Measurements from ENCODE around the gene RNU6-7. TPM values are rescaled to one million over a fixed set of nuclear protein-coding genes. Genes with fewer than 3 reads are reported as not detected.

Gene RNU6-7
- total RNA-seq, 2 donors from 2014 or later, result not detected

DNA sequence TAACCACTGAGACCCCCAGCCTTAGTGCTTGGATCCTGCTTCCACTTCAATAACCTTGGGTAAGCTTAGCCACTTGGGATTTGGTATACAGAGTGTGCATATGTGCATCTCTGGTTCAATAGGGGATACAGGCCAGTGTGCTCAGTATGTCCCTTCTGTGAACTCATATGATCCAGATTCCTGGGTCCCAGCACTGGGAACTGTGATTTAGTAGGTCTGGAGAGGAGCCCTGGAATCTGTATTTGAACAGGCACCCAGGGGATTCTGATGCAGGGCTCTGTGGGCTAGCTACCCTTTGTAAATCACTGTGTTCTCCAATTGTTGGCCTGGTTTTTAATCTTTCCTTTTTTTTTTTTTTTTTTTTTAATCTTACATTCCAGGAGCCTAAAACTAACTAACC, 11.0 kb downstream of the RNU6-7 start:
- H3K27ac Mint-ChIP-seq, result no peak overlapping the region
- H3K27me3 Mint-ChIP-seq, result no peaks in the 10 kb centered on the region
- H3K4me3 Mint-ChIP-seq, result no peak overlapping the region
- peaks cover 3% of the 10 kb centered on the region for H3K4me1 Mint-ChIP-seq
- H3K9me3 ChIP-seq (ENCODE audit: control insufficient read depth, low read length, poor library complexity, severe bottlenecking), result no peaks in the 10 kb centered on the region
- no peaks in the 10 kb centered on the region for H3K36me3 Mint-ChIP-seq (ENCODE audit: low read depth)
- ATAC-seq (no peak), DNase-seq (no peak)

DNA sequence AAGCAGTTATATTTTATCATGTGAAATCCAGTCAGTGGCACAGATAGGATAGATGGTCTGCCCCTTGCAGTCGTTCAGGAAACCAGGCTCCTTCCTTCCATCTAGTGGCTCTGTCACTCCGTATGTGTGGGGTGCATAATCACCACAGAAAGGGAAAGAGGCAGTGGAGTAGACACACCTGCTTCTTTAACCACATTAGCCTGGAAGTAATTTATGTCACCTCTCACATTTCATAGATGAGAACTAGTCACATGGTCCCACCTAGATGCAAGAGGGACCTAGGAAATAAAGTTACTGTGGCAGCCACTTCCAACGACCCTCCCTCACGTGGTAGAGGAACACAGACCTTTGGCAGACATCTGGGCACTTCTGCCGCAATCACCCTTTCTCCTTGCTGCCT, 15.5 kb downstream of the RNU6-7 start:
- H3K9me3 ChIP-seq (ENCODE audit: control insufficient read depth, low read length, poor library complexity, severe bottlenecking), result no peaks in the 10 kb centered on the region
- no peak overlapping the region for H3K27ac Mint-ChIP-seq
- DNase-seq (no peak), ATAC-seq (no peak)
- peaks cover 28% of the 10 kb centered on the region for H3K27me3 Mint-ChIP-seq
- H3K36me3 Mint-ChIP-seq (ENCODE audit: low read depth), result no peaks in the 10 kb centered on the region
- peaks cover 4% of the 10 kb centered on the region for H3K4me1 Mint-ChIP-seq
- H3K4me3 Mint-ChIP-seq, result no peak overlapping the region

DNA sequence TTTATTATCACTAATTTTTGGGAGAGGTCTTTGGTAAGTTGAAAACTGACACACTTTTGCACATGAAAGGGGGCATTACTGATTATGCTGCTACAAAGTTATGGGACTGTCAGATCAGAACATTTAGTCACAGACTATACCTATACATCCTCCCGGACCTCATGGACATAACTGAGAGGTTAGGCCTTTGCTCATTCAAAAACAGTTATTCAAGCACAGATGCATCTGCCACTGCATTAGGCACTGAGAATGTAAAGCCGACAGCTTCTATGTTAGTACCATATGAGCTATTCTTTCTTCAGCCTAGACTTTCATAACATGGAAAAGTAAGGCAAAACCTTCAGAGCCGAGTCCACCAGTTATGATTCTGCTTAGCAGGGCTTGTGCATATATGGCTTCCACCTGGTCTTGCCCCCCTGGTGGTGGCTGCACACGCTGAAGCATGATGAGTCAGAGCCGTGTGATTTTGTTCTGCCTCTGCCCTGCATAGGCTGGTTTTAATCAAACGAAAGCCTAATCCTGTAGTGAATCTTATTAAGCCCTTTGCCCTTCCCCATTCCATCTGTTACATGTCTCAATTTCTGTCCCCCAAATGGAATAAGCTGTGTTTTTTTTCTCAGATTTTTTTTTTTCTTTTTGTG, 23.0 kb downstream of the RNU6-7 start:
- ATAC-seq (peak; percentile 61), DNase-seq (no peak)
- Mint-ChIP-seq H3K36me3 (ENCODE audit: low read depth) (peaks cover 6% of the 10 kb centered on the region), H3K4me1 (peaks cover 2% of the 10 kb centered on the region), H3K4me3 (no peak overlapping the region), H3K27me3 (peaks cover 20% of the 10 kb centered on the region), H3K27ac (no peak overlapping the region)
- no peaks in the 10 kb centered on the region for H3K9me3 ChIP-seq (ENCODE audit: control insufficient read depth, low read length, poor library complexity, severe bottlenecking)

DNA sequence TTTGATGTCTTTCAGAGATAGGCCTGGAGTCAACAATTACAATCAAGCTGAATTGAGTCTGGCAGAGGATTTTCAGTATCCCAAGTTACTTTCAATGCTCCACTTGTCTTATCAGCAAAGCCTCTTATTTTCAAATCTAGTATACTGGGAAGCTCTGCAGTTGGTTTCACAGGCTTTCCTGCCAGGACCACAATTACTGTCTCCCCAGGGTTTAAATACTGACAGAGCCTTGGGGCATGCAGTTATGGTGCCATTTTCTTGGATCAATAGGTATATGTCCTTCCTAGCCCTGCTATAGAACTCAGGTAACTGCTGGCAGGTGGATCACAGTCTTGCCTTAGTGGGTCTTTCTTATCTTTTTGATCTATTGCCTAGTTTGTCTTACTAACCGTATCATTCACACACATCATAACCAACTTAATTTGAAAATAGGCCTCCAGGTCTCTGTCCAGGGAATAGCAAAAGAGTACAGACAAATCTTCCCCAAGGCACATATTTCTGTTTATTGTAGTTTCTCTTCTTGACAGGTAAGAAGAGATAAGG, 23.6 kb downstream of the RNU6-7 start:
- ATAC-seq (no peak), DNase-seq (no peak)
- Mint-ChIP-seq H3K27me3 (peaks cover 20% of the 10 kb centered on the region), H3K27ac (no peak overlapping the region), H3K4me3 (no peak overlapping the region), H3K4me1 (peaks cover 2% of the 10 kb centered on the region), H3K36me3 (ENCODE audit: low read depth) (peaks cover 6% of the 10 kb centered on the region)
- no peaks in the 10 kb centered on the region for H3K9me3 ChIP-seq (ENCODE audit: control insufficient read depth, low read length, poor library complexity, severe bottlenecking)

DNA sequence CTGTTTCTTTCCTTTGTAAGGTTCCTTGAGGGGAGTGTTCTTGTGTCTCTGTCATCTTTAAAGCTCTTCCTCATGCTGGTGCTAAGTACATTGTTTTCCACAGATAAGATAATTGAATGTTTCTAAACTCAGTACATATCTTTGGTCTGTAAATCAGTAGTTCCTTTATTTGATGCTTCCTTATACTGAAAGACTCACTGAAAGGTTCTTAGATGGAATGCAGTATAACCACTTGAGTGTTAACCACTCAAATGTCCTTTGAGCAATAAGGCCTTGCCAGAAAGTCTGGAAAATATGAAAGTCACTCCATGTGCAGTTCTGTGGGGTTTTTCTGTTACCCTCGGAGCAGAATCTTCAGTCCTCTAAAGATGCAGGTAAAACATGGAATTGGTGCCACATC, 24.2 kb downstream of the RNU6-7 start:
- no peaks in the 10 kb centered on the region for H3K9me3 ChIP-seq (ENCODE audit: control insufficient read depth, low read length, poor library complexity, severe bottlenecking)
- ATAC-seq (no peak), DNase-seq (no peak)
- H3K4me3 Mint-ChIP-seq, result no peak overlapping the region
- peaks cover 20% of the 10 kb centered on the region for H3K27me3 Mint-ChIP-seq
- H3K36me3 Mint-ChIP-seq (ENCODE audit: low read depth), result peaks cover 6% of the 10 kb centered on the region
- H3K27ac Mint-ChIP-seq, result no peak overlapping the region
- peaks cover 2% of the 10 kb centered on the region for H3K4me1 Mint-ChIP-seq

DNA sequence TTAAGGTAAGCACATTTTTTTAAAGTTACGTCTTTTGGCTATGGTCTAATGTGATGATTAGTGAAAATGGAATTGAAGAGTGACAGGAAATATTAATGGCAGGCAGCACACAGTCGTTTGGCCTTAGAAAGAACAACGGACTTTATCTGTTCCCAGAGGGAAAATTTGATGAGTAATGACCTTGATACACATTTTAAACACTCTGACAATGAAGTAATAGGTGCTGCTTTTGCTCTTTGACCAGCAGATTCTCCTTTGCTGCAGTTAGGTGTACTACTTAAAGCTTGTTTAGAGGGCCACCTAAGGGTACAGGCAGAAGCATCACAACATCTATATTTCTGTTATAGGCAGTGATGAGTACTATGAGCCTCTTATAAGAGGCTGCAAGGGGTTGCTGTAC, 28.3 kb downstream of the RNU6-7 start:
- no peaks in the 10 kb centered on the region for H3K9me3 ChIP-seq (ENCODE audit: control insufficient read depth, low read length, poor library complexity, severe bottlenecking)
- Mint-ChIP-seq H3K27ac (no peak overlapping the region), H3K27me3 (peaks cover 8% of the 10 kb centered on the region), H3K36me3 (ENCODE audit: low read depth) (peaks cover 4% of the 10 kb centered on the region), H3K4me1 (peaks cover 16% of the 10 kb centered on the region), H3K4me3 (no peak overlapping the region)
- DNase-seq, result no peak
- ATAC-seq, result no peak

DNA sequence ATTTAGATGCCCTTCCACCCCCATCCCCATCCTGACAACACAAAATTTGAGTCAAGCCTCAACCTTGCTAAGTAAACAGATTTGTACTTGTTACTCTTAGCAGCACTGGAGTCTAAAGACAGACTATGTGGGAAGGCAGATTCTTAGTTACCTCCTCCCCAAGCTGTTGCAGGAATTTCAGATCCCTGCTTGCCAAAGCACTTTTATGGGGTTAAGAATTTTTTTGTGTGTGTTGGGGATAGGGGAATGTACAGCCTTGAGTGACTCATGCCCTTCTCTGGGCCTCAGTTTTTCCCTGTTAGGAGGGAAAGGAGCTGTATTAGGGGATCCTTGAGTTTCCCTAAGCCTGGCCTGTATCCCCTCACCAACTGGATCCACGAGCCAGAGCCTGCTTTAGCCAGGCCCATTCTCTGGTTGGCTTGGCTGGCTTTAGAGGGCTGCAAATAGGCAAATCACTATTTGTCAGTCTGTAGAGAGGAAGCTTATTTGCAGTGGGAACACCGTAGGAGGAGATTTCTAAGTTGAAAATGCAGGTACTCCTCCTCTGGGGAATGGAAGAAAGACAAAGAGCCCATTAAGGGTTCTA, 28.9 kb downstream of the RNU6-7 start:
- no peak for DNase-seq
- H3K27me3 Mint-ChIP-seq, result peaks cover 5% of the 10 kb centered on the region

DNA sequence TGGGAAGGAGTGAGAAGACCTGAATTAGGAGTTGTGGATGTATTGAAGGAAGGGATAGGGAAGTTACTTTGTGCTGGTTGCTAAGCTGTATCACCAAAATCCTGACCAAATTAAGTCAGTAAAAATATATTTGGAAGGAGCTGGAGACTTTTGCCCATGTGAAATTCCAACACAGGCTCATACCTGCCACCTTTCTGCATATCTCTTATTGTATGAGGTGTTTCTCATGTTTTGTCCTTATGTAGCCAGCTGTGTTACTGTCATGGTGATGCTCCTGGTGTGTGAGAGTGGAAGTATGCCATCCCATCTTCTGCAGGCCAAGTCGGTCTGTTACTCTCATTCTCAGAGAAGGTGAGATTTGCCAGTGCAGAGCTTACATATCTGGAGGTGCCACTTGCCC, 30.6 kb downstream of the RNU6-7 start:
- Mint-ChIP-seq H3K36me3 (ENCODE audit: low read depth) (peaks cover 4% of the 10 kb centered on the region), H3K27ac (no peak overlapping the region), H3K27me3 (no peaks in the 10 kb centered on the region), H3K4me3 (no peak overlapping the region), H3K4me1 (peaks cover 14% of the 10 kb centered on the region)
- H3K9me3 ChIP-seq (ENCODE audit: control insufficient read depth, low read length, poor library complexity, severe bottlenecking), result no peaks in the 10 kb centered on the region
- ATAC-seq, result no peak
- no peak for DNase-seq

More for the DNA sequence above, 28.9 kb downstream of the RNU6-7 start:
- H3K4me1 Mint-ChIP-seq, result peaks cover 16% of the 10 kb centered on the region
- no peaks in the 10 kb centered on the region for H3K9me3 ChIP-seq (ENCODE audit: control insufficient read depth, low read length, poor library complexity, severe bottlenecking)
- peaks cover 4% of the 10 kb centered on the region for H3K36me3 Mint-ChIP-seq (ENCODE audit: low read depth)
- no peak for ATAC-seq
- no peak overlapping the region for H3K4me3 Mint-ChIP-seq
- H3K27ac Mint-ChIP-seq, result no peak overlapping the region

DNA sequence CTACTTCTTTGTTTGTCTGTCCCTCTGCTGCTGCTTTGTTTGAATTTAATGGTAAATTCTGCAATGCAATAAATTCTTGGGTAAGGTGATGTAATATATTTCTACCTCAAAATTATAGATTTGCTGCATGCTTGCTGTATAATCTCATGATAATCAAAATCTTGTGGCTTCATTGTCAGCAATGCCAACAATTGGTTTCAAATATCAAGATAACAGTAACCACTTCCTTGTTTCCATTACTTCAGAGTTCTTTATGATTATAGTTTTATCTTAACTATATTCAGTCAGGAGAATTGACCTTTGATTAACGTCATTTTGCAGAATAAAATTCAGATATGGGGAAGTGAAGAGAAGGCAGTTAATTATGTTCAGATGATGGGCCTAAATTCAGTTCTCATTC, 31.4 kb downstream of the RNU6-7 start:
- Mint-ChIP-seq H3K27ac (no peak overlapping the region), H3K4me1 (peaks cover 14% of the 10 kb centered on the region), H3K36me3 (ENCODE audit: low read depth) (peaks cover 3% of the 10 kb centered on the region), H3K4me3 (peak overlapping the region; percentile 7), H3K27me3 (no peaks in the 10 kb centered on the region)
- H3K9me3 ChIP-seq (ENCODE audit: control insufficient read depth, low read length, poor library complexity, severe bottlenecking), result no peaks in the 10 kb centered on the region
- ATAC-seq (peak; percentile 27), DNase-seq (no peak)

DNA sequence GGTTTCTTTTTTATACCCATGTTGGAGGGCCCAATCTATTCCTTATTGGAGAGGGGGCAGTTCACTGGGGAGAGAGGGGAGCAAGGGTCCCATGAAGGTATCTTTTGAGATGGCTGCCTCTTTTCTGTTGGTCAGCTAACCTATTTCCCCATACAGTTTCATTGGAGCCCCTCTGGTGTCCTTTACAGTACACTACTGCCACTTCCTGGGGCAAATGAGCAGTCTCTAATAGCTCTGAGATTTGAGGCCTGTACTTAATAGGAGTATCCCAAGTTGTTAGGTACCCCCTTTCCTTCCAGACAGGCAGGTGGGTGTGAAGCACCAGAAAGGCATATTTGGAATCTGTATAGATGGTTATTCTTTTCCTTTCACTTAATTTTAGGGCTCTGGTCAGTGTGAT, 42.6 kb downstream of the RNU6-7 start:
- H3K4me1 Mint-ChIP-seq, result no peaks in the 10 kb centered on the region
- H3K27ac Mint-ChIP-seq, result no peak overlapping the region
- H3K4me3 Mint-ChIP-seq, result no peak overlapping the region
- DNase-seq (no peak), ATAC-seq (no peak)
- no peaks in the 10 kb centered on the region for H3K36me3 Mint-ChIP-seq (ENCODE audit: low read depth)
- peaks cover 9% of the 10 kb centered on the region for H3K27me3 Mint-ChIP-seq
- H3K9me3 ChIP-seq (ENCODE audit: control insufficient read depth, low read length, poor library complexity, severe bottlenecking), result no peaks in the 10 kb centered on the region

DNA sequence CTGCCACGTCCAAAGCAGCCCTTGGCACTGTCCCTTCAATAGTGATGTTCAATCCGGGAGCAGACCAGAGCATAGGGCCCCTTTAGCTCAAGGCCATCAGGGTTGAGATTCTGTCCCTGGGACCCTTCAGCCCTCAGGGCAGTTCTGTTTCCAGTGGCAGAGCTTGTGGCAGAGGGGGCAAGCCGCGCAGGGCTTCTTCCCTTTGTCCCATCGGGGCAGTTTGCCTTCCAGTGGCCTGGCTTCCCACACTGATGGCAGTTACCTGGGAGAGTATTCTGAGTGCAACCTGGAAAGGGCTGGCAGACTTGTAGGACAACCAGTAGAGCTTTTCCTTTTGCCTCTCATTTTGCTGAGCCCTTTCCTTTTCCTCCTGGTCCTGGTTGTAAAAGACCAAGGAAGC, 44.9 kb downstream of the RNU6-7 start:
- Mint-ChIP-seq H3K27ac (no peak overlapping the region), H3K36me3 (ENCODE audit: low read depth) (no peaks in the 10 kb centered on the region), H3K4me3 (no peak overlapping the region), H3K4me1 (no peaks in the 10 kb centered on the region), H3K27me3 (peaks cover 10% of the 10 kb centered on the region)
- DNase-seq, result no peak
- no peaks in the 10 kb centered on the region for H3K9me3 ChIP-seq (ENCODE audit: control insufficient read depth, low read length, poor library complexity, severe bottlenecking)
- no peak for ATAC-seq

DNA sequence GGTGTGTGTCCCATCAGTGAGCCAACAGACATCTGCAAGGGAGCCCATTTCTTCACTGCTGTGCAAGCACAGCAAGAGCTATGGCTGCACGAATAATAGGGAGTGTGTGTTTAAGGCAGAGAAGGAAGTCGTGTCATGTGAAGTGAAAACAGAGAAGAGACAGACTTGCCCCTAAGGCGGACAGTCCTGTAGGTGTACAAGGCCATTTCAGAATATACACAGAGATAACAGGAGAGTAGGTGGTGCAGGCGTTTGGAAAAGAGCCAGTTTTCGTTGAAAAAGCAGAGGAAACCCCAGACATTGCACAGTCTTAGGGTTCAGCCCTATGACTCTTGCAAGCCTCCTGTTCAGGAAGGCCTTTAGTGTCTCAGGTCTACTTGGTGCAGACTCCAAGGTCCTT, 47.5 kb downstream of the RNU6-7 start:
- ATAC-seq, result no peak
- H3K9me3 ChIP-seq (ENCODE audit: control insufficient read depth, low read length, poor library complexity, severe bottlenecking), result no peaks in the 10 kb centered on the region
- Mint-ChIP-seq H3K4me1 (no peaks in the 10 kb centered on the region), H3K27ac (no peak overlapping the region), H3K36me3 (ENCODE audit: low read depth) (no peaks in the 10 kb centered on the region), H3K4me3 (no peak overlapping the region), H3K27me3 (peaks cover 10% of the 10 kb centered on the region)
- no peak for DNase-seq

DNA sequence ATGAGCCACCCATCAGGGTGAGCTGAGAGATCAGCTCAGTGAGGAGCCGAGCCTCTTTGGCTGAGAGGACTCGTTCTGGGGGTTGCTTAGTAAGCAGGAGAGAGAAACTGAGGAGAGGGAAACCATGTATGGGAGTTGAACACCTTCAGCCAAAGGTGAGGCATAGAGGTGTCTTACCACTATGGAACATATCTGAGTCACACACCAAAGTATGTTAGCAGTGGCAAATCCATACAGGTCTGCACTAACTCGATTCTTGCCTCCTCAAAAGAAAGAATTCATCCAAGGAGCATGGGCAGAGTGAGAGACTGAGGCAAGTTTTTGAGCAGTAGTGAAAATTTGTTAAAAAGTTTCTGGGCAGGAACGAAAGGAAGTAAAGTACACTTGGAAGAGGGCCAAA, 47.9 kb downstream of the RNU6-7 start:
- H3K9me3 ChIP-seq (ENCODE audit: control insufficient read depth, low read length, poor library complexity, severe bottlenecking), result no peaks in the 10 kb centered on the region
- Mint-ChIP-seq H3K4me1 (no peaks in the 10 kb centered on the region), H3K4me3 (no peak overlapping the region), H3K36me3 (ENCODE audit: low read depth) (no peaks in the 10 kb centered on the region), H3K27me3 (peaks cover 10% of the 10 kb centered on the region), H3K27ac (no peak overlapping the region)
- DNase-seq, result no peak
- no peak for ATAC-seq

DNA sequence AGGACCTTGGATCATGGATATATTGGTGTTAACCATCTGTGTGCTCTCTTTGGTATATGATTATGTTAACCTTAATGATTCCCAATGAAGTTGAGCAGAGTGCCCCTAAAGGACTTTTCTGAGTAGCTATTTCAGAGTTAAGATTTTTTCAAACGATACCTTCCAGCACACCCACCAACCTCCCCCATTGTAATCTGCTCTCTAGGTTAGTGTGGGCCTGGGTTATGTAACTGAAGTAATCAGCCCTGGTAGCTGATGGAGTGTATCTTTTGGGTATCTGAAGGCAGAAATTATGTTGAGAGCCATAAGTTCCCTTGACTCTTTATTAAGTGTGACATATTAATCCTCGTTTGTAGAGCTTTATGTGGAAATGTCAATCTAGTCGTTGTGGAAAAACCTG, 48.8 kb downstream of the RNU6-7 start:
- no peaks in the 10 kb centered on the region for H3K9me3 ChIP-seq (ENCODE audit: control insufficient read depth, low read length, poor library complexity, severe bottlenecking)
- DNase-seq (no peak), ATAC-seq (no peak)
- H3K27me3 Mint-ChIP-seq, result peaks cover 10% of the 10 kb centered on the region
- no peak overlapping the region for H3K27ac Mint-ChIP-seq
- no peaks in the 10 kb centered on the region for H3K4me1 Mint-ChIP-seq
- H3K36me3 Mint-ChIP-seq (ENCODE audit: low read depth), result no peaks in the 10 kb centered on the region
- H3K4me3 Mint-ChIP-seq, result no peak overlapping the region

Data from T-helper 17 cell (primary cell).